Endothelial cell of umbilical vein (primary cell): Measurements from ENCODE around the gene TMEM109. TPM values are rescaled to one million over a fixed set of nuclear protein-coding genes. Genes with fewer than 3 reads are reported as not detected.

Experiments
- BruUV-seq: library from RNA; stranded (reverse); fragments of 400-500 nt; replicated peaks from 2 replicates; lab custom pipeline; 2021; lab: Mats Ljungman, UMichigan
- CTCF ChIA-PET: fragments of 300-600, 350-600 bp; sonication (Branson Sonifier 250); formaldehyde crosslinking; loops from one replicate; lab custom pipeline; 2021; ENCODE audit warnings: antibody characterized with exemption, inconsistent platforms; lab: Charles Lee
- POLR2A ChIA-PET: fragments of 300-600, 350-600 bp; sonication (Branson Sonifier 250); formaldehyde crosslinking; loops from one replicate; lab custom pipeline; 2021; ENCODE audit warnings: antibody characterized with exemption, inconsistent platforms; lab: Charles Lee
- DNase-seq: peaks from one replicate; pipeline ENCODE4 v3.0.0-alpha.2; 2011; ENCODE audit warnings: low read depth, low spot score
- FAIRE-seq: peaks from 2 replicates; lab custom pipeline; 2011; peaks lifted over from hg19 to GRCh38; lab: Jason Lieb, UNC
- H2AFZ ChIP-seq: 2 replicates; pipeline ENCODE4 v1.6.0; 2012; ENCODE audit warnings: low read depth, low read length, control low read depth, inconsistent platforms
- H3K27ac ChIP-seq: 2 replicates; pipeline ENCODE4 v1.5.1; 2011; ENCODE audit warnings: low read depth, mild to moderate bottlenecking, control low read depth, low read length, moderate library complexity; ENCODE audit not compliant: insufficient read depth
- H3K27me3 ChIP-seq, 2 experiments: 2 replicates each; pipeline versions ENCODE4 v1.6.0 to v1.6.1; 2011; ENCODE audit warnings: low read length in 2 of 2, mixed read lengths in 1 of 2; ENCODE audit not compliant: control insufficient read depth in 2 of 2, insufficient read depth in 2 of 2
- H3K36me3 ChIP-seq, 2 experiments: 2 replicates in 1 of 2; 3 replicates in 1 of 2; pipeline ENCODE4 v1.5.1; 2011; ENCODE audit warnings: low read length in 2 of 2, mild to moderate bottlenecking in 1 of 2, moderate library complexity in 1 of 2; ENCODE audit not compliant: control insufficient read depth in 2 of 2, insufficient read depth in 2 of 2; ENCODE audit errors: extremely low read depth in 1 of 2
- H3K4me1 ChIP-seq: 3 replicates; pipeline ENCODE4 v1.5.1; 2011; ENCODE audit warnings: mild to moderate bottlenecking, low read length; ENCODE audit not compliant: control insufficient read depth, insufficient read depth; ENCODE audit errors: extremely low read depth
- H3K4me2 ChIP-seq: 2 replicates; pipeline ENCODE4 v1.6.1; 2011; ENCODE audit warnings: low read length, control low read depth, mixed read lengths; ENCODE audit not compliant: insufficient read depth
- H3K4me3 ChIP-seq, 3 experiments: fragments of 200-600 bp in 1 of 3; sonication (generic), shearing (Covaris generic) in 1 of 3; replicated peaks in 1 of 3; 2 replicates each; pipeline ENCODE4 v1.5.1; 2011 to 2016; ENCODE audit warnings: control low read depth in 3 of 3, low read length in 3 of 3, mild to moderate bottlenecking in 2 of 3, inconsistent platforms in 1 of 3, low read depth in 1 of 3, moderate library complexity in 1 of 3; ENCODE audit not compliant: insufficient read depth in 1 of 3
- H3K79me2 ChIP-seq: 2 replicates; pipeline ENCODE4 v1.6.0; 2012; ENCODE audit warnings: low read length, inconsistent platforms; ENCODE audit not compliant: control insufficient read depth, insufficient read depth
- H3K9ac ChIP-seq: replicated peaks from 2 replicates; pipeline ENCODE3; 2011; ENCODE audit warnings: low read length, control low read depth; ENCODE audit not compliant: insufficient read depth; ENCODE audit errors: extremely low read depth
- H3K9me1 ChIP-seq: replicated peaks from 3 replicates; pipeline ENCODE4 v1.6.0; 2011; ENCODE audit warnings: mild to moderate bottlenecking, low read length; ENCODE audit not compliant: control insufficient read depth, insufficient read depth; ENCODE audit errors: extremely low read depth
- H3K9me3 ChIP-seq: replicated peaks from 2 replicates; pipeline ENCODE4 v1.5.1; 2012; ENCODE audit warnings: low read length, inconsistent platforms; ENCODE audit not compliant: control insufficient read depth, insufficient read depth
- H4K20me1 ChIP-seq: replicated peaks from 2 replicates; pipeline ENCODE3; 2011; ENCODE audit warnings: mild to moderate bottlenecking, low read length; ENCODE audit not compliant: control insufficient read depth, insufficient read depth; ENCODE audit errors: extremely low read depth
- CTCF ChIP-seq, 2 donors: IDR thresholded peaks; 1 replicate in 1 of 2; 2 replicates in 1 of 2; pipeline ENCODE4 v1.5.1; 2011; ENCODE audit warnings: low read length in 2 of 2, mild to moderate bottlenecking in 2 of 2, moderate library complexity in 2 of 2, control low read depth in 1 of 2, inconsistent platforms in 1 of 2, low read depth in 1 of 2; ENCODE audit not compliant: insufficient read depth in 1 of 2; ENCODE audit errors: extremely low read depth in 1 of 2
- EZH2 ChIP-seq: IDR thresholded peaks from 2 replicates; pipeline ENCODE4 v1.6.1; 2012; ENCODE audit warnings: borderline replicate concordance, low read depth, mild to moderate bottlenecking, moderate library complexity, low read length, inconsistent platforms; ENCODE audit not compliant: severe bottlenecking
- FOS ChIP-seq: IDR thresholded peaks from 2 replicates; pipeline ENCODE4 v1.6.1; 2011; ENCODE audit warnings: mild to moderate bottlenecking, low read length, moderate library complexity, borderline replicate concordance; ENCODE audit not compliant: insufficient read depth
- GATA2 ChIP-seq: IDR thresholded peaks from 2 replicates; pipeline ENCODE4 v1.7.0; 2011; ENCODE audit warnings: low read depth, mild to moderate bottlenecking, moderate library complexity, mixed read lengths, low read length; ENCODE audit not compliant: insufficient read length, insufficient read depth
- JUN ChIP-seq: IDR thresholded peaks from 2 replicates; pipeline ENCODE4 v1.6.1; 2011; ENCODE audit warnings: borderline replicate concordance, low read depth; ENCODE audit not compliant: insufficient read length, insufficient read depth
- MAX ChIP-seq: IDR thresholded peaks from 2 replicates; pipeline ENCODE4 v1.6.1; 2011; ENCODE audit not compliant: insufficient read depth, insufficient read length
- MYC ChIP-seq: IDR thresholded peaks from one replicate; pipeline ENCODE4 v1.6.1; 2011; ENCODE audit warnings: mild to moderate bottlenecking, low read depth, low read length
- POLR2A ChIP-seq: IDR thresholded peaks from 2 replicates; pipeline ENCODE4 v1.6.1; 2012; ENCODE audit warnings: low read depth, mild to moderate bottlenecking, control low read depth, low read length
- POLR2AphosphoS5 ChIP-seq: IDR thresholded peaks from 2 replicates; pipeline ENCODE4 v1.6.1; 2012; ENCODE audit warnings: low read depth, mild to moderate bottlenecking, control low read depth, low read length, moderate library complexity; ENCODE audit not compliant: insufficient read depth
- dilution Hi-C: fragments of 300-500 bp; cut with MboI; formaldehyde crosslinking; loops from one replicate; pipeline ENCODE4 v1.15.0; 2019; ENCODE audit warnings: low sequenced_read_pairs; ENCODE audit not compliant: extremely low pct_ligation_motif_present
- intact Hi-C: fragments of 100-400 bp; cut with micrococcal nuclease; formaldehyde crosslinking; loops from one replicate; pipeline ENCODE4 v1.10.0; 2022
- polyA plus RNA-seq, 4 experiments: library from polyadenylated mRNA; depleted of rRNA in 3 of 4; stranded (reverse) in 3 of 4; unstranded in 1 of 4; fragments of >200 nt; gene quantifications; 2 replicates each; pipeline versions ENCODE4 v1.2.1 to v1.2.3, GENCODE V29; 2011 to 2012; ENCODE audit warnings: missing spikeins in 1 of 4
- total RNA-seq: library from RNA; stranded (reverse); gene quantifications from 2 replicates; pipeline ENCODE4 v1.2.3, GENCODE V29; 2021

TMEM109 gene
- total and polyA plus RNA-seq, 2 donors (not counting 3 experiments of a cell fraction or from before 2014, with no cell fraction given) = 143 to 192 TPM

GRCh38 chr11:60923800-60924109 is 9.8 kb downstream of the TMEM109 start:
- Histone ChIP-seq H3K79me2 (peaks cover 9% of the 10 kb centered on the region), H3K27me3 (no peaks in the 10 kb centered on the region), H4K20me1 (no peaks in the 10 kb centered on the region), H3K9me1 (no peaks in the 10 kb centered on the region), H2AFZ (no peak overlapping the region), H3K27ac (no peak overlapping the region), H3K9me3 (no peaks in the 10 kb centered on the region), H3K4me3 (no peak overlapping the region), H3K4me1 (peaks cover 23% of the 10 kb centered on the region), H3K4me2 (no peak overlapping the region), H3K36me3 (peaks cover 3 to 27% of the 10 kb centered on the region in 2 experiments), H3K9ac (no peak overlapping the region)
- FAIRE-seq (no peak), DNase-seq (no peak)
- ChIA-PET POLR2A (interaction anchor here (0.9 kb wide), 1 partner anchor 10 kb away, joined by 5 read pairs; the partner anchor contains the start of gene TMEM109), CTCF (interaction anchor here (0.9 to 1.1 kb wide), 5 partner anchors 8 to 93 kb away, joined by 4 to 7 read pairs (median 4); partner anchors contain the start of gene TMEM109)
- no TSS peak for BruUV-seq
- TF ChIP-seq EZH2 (no peak), JUN (no peak), MAX (no peak)
- dilution Hi-C loops = no loop called here
- intact Hi-C loops = loop anchor here (1.0 kb wide), 1 partner anchor 8 kb away; no protein-coding TSS in a partner anchor

- H3K4me3 ChIP-seq = peak within 1 kb of the TSS; percentile 39 to 80 (median 44)
- intact Hi-C loops = loop anchor here (1.0 kb wide), 1 partner anchor 9 kb away; no protein-coding TSS in a partner anchor
- no TSS peak for BruUV-seq
Observed at GRCh38 chr11:60924110-60924905, 10.3 kb downstream of the TMEM109 start, which contains the start of gene TMEM132A. Gene TMEM132A (plus strand): TSS chr11:60924460. CDS start chr11:60924634, 174 bp downstream.

More at GRCh38 chr11:60924110-60924905, 10.3 kb downstream of the TMEM109 start, which contains the start of gene TMEM132A:
- no peaks in the 10 kb centered on the region for H3K9me1 ChIP-seq
- H3K4me1 ChIP-seq = peaks cover 17% of the 10 kb centered on the region
- peaks cover 7 to 33% of the 10 kb centered on the region in 2 experiments for H3K36me3 ChIP-seq
- FAIRE-seq = peak; percentile 76
- peak within 1 kb of the TSS; percentile 33 for H2AFZ ChIP-seq
- dilution Hi-C loops = no loop called here
- H3K79me2 ChIP-seq = peaks cover 5% of the 10 kb centered on the region
- H3K27ac ChIP-seq = no peak within 1 kb of the TSS
- CTCF ChIA-PET = interaction anchor here (0.9 to 1.1 kb wide), 5 partner anchors 9 to 93 kb away, joined by 4 to 7 read pairs (median 4); partner anchors contain the start of gene TMEM109
- H3K9me3 ChIP-seq = no peaks in the 10 kb centered on the region
- POLR2A ChIA-PET = interaction anchor here (0.9 kb wide), 1 partner anchor 10 kb away, joined by 5 read pairs; the partner anchor contains the start of gene TMEM109
- peak within 1 kb of the TSS; percentile 63 for H3K9ac ChIP-seq
- peak; percentile 61 for DNase-seq
- peak within 1 kb of the TSS; percentile 47 for H3K4me2 ChIP-seq
- no peak for TF ChIP-seq POLR2A
- TF ChIP-seq CTCF (IDR thresholded peaks at IDR 0.05; ENCODE audit: extremely low read depth in 1 of 2, insufficient read depth in 1 of 2, low read depth in 1 of 2, low read length in 2 of 2) = peak in 1 of 2 donors; percentile 4
- peak; percentile 54 for TF ChIP-seq MAX
- no peak for TF ChIP-seq EZH2
- TF ChIP-seq MYC = peak; percentile 76
- TF ChIP-seq GATA2 = no peak
- TF ChIP-seq POLR2AphosphoS5 = peak; percentile 51
- no peak for TF ChIP-seq JUN
- no peak for TF ChIP-seq FOS
- no peaks in the 10 kb centered on the region for H4K20me1 ChIP-seq
- no peaks in the 10 kb centered on the region for H3K27me3 ChIP-seq
